Stimulated activated CD4-positive, alpha-beta T cell treated with anti-CD3 and anti-CD28 coated beads, Interleukin-15, amount 100 ng/mL, for 24 hours (primary cell): Measurements from ENCODE around the gene KIF7.
"Not testable (repeated sequence)": the region's sequence is repeated elsewhere in the genome, so short reads cannot be mapped to it uniquely, and the experiment has no call there.

Source experiments
- DNase-seq: peaks from one replicate; pipeline ENCODE4 v3.0.0-alpha.2; 2020

Gene KIF7, protein sequence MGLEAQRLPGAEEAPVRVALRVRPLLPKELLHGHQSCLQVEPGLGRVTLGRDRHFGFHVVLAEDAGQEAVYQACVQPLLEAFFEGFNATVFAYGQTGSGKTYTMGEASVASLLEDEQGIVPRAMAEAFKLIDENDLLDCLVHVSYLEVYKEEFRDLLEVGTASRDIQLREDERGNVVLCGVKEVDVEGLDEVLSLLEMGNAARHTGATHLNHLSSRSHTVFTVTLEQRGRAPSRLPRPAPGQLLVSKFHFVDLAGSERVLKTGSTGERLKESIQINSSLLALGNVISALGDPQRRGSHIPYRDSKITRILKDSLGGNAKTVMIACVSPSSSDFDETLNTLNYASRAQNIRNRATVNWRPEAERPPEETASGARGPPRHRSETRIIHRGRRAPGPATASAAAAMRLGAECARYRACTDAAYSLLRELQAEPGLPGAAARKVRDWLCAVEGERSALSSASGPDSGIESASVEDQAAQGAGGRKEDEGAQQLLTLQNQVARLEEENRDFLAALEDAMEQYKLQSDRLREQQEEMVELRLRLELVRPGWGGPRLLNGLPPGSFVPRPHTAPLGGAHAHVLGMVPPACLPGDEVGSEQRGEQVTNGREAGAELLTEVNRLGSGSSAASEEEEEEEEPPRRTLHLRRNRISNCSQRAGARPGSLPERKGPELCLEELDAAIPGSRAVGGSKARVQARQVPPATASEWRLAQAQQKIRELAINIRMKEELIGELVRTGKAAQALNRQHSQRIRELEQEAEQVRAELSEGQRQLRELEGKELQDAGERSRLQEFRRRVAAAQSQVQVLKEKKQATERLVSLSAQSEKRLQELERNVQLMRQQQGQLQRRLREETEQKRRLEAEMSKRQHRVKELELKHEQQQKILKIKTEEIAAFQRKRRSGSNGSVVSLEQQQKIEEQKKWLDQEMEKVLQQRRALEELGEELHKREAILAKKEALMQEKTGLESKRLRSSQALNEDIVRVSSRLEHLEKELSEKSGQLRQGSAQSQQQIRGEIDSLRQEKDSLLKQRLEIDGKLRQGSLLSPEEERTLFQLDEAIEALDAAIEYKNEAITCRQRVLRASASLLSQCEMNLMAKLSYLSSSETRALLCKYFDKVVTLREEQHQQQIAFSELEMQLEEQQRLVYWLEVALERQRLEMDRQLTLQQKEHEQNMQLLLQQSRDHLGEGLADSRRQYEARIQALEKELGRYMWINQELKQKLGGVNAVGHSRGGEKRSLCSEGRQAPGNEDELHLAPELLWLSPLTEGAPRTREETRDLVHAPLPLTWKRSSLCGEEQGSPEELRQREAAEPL (N-terminal part only)

DNA sequence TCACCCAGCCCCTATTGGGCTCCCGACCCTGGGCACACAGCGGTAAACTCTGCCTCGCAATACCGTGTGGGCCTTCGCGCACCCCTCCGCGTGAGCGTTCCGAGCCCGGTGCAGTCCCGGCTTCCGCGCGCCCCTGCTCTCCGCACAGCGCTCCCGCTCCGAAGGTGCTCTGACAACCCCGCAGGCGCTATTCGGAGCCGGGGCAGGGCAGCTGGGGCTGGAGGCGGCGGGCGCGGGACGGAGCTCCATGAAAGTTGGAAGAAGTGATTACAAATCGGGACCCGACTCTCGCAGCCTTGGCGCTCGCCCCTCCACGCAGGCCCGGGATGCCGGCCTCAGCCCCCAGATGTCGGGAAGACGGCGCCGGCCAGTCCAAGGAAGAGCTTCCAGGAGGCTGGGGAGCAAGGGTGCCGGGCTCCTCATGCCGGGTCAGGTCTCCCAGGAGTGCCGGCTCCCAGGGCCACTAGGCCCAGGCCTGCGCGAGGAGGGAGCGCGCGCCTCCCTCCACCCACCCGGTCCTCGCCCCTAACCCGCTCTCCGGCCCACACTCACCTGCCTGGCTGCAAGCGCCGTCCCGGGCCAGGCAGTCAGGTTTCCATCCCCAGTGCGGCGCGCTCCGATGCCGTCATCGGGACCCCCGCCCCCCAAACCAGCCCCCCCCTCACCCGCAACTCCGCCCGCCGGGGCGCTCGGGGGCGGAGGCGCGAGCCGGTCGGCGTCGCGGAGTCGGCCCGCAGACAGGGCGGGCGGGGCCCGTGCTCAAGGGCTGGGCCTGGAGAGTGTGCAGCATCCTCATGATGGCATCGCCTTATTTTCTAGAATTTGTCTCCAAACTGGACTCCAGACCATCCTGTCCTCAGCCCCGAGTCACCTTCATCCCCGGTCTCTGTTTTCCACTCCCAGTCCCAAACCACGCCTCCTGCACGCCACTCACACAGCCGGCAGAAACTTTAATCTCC lies at the start of gene KIF7:
KIF7 (minus strand) TSS at position 621 of the 959 bp plus-strand sequence. CDS start 2,537 bp downstream, outside the sequence.
- DNase-seq: peak; percentile 45

DNA sequence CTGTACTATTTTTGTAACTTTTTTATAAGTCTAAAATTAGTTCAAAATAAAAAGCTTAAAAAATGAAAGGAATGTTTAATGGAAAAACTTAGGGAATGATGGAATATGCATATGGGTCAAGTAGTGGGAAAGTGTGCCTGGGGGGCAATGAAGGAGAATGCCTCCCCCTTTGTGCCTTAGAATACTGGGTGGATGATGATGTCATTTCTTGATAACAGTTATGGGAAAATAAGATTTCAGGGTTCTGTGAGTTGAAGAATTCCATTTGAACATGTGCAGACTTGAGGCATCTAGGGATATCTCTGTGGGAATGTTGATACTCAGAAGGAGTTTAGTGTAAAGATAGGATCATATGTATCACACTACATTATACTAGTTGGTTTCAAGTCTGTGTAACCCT lies 49.1 kb upstream of the KIF7 start:
- no peak for DNase-seq

DNA sequence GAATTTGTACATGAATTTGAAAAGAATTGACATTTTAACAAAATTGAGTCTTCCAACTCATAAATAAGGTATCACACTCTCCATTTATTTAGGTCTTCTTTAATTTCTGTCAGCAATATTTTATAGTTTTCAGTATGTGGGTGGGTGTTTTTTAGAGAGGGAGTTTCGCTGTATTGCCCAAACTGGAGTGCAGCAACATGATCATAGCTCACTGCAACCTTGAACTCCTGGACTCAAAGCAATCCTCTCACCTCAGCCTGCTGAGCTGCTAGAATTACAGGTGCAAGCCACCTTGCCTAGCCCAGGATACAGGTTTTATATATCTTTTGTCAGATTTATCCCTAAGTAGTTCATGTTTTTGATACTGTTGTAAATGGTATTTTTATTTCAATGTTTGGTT lies 39.9 kb upstream of the KIF7 start:
- no peak for DNase-seq

DNA sequence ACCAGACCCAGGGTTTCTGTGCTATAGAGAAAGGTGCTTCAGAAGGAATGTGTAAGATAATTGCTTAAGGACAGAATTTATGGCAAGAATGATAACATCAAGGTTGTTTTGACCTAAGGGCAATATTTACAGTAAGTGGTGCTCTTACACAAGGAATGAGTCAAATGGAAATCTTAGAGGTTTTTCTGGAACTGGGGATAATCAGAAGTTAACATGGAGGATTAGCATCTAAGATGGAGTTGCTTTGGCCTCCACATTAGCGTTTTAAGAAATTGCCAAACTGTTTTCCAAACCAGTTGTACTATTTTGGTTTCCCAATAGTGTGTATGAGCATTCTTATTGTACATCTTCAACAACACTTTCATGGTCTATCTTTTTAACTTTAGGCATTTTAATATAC lies 38.4 kb upstream of the KIF7 start:
- DNase-seq: no peak

DNA sequence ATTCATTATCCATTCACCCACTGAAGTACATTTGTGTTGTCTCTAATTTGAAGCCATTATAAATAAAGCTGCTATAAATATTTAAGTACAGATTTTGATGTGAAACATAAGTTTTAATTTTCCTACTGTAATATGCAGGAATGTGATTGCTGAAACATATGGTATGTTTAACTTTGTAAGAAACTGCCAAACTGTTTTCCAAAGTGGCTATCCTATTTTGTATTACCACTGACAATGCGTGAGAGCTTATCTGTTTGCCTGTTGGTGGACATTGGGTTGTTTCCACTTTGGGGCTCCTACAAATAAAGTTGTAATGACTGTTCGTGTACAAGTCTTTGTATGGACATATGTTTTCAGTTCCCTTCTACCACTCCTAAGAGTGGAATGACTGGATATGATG lies 37.8 kb upstream of the KIF7 start:
- no peak for DNase-seq

DNA sequence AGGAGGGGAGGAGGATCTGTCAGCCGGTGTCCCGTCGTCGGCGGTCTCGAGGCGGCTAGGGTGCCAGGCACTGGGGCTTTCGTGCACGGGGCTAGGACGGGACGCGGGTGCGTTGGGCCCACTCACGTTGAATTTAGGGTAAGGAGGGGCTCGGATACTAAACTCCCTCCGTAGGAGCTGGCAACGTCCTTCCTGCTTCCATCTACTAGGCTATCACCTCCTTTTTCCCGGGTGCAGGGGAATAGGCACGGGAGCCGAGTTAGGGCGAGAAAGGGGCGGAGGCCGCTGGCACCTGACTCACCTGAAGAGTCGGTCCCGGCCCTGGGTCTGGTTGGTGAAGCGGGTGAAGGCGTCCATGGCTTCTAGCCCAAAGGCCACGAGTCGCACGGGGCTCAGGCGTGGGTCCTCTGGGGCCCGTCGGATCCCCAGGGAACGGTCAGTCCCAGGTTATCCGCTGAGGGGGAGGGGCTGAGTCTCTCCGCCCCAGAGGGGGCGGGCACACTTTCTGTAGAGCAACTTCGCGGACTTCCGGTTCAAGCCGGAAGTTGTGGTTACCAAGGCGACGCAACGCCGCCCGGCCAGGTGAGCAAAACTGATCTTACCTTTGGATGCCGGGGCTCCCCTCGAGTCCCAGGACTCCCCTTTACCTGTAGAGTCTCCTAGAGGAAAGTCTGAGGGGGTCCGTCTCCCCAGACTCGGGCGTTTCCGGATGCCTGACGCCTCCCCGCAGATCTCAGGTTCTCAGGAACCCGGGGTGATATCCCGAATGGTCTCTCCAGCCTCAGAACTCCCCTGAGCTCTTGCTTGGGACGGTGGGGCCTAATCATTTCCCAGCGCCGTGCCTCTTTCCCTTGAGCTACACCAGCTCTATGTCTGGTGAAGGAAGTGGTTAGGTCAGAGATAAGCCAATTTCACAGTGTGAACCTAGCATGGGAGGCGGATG lies 35.3 kb upstream of the KIF7 start, which contains the start of the genes PEX11A and WDR93:
PEX11A (minus strand) TSS at position 479 of the 943 bp plus-strand sequence; CDS start at position 357, 122 bp downstream.
WDR93 (plus strand) TSS at position 536 of the 943 bp plus-strand sequence. CDS start 10,936 bp downstream, outside the sequence.
- peak; percentile 87 for DNase-seq

DNA sequence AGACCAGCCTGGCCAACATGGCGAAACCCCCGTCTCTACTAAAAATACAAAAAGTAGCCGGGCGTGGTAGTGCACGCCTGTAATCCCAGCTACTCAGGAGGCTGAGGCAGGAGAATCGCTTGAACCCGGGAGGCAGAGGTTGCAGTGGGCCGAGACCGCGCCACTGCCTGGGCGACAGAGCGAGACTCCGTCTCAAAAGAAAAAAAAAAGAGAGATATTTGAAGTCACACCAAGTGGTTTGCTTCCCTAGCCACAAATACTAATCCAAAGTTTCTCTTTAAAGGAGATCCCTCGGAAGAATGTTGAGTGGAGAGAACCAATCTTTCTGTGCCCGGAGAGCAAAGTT lies 34.6 kb upstream of the KIF7 start:
- not testable (repeated sequence) for DNase-seq

DNA sequence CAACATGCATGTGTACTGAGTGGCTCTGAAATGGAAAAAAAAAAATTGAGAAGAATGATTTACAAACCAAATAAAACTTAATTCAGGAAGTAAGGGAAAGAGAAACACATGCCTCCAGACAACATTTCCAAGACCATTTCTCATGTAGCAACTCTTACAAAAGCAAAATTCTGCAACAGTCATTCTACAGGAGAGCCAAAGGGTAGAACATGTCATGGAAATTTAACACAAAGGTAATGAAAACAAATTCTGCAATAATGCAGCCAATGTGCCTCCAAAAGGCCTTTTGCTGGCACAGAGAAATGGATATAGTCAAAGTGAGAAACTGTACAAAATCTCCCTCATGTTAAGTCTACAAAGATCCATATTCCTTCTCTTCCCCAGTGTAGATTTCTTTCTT lies 31.3 kb upstream of the KIF7 start:
- no peak for DNase-seq

DNA sequence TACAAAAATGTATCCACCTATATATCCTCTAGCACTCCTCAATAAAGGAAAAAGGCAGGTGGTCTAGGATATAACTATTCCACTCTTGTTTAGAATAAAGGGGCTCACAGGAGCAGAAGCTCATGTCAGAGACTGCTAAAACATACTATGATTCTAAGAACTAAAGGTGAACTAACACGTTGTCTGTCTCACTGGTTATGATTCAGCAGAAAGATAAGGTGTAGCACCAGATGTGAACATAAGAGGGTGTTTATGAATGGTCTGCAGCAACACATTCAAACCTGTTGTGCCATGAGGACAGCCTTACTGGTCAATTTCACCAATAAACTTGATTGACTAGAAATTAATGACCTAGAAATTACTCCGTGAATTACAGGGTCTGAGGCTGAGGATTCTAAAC lies 30.7 kb upstream of the KIF7 start:
- no peak for DNase-seq

DNA sequence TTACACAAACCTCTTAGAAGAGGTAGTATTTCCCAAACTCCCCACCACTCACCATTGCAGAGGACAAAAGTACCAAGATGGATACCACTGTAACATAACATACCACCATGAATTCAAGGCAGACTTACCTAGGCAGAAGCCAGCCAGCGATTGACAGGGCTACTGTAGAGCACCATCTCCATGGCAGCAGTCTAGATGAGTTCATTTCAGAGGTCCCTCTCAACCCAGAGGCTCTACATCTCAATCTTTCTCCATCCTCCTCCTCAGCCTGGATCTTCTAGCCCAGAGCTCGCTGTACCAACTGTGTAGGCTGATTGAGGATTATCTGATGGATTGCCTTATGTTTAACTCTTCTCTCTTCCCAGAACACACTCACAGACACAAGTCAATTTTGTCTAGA lies 25.9 kb upstream of the KIF7 start:
- no peak for DNase-seq

DNA sequence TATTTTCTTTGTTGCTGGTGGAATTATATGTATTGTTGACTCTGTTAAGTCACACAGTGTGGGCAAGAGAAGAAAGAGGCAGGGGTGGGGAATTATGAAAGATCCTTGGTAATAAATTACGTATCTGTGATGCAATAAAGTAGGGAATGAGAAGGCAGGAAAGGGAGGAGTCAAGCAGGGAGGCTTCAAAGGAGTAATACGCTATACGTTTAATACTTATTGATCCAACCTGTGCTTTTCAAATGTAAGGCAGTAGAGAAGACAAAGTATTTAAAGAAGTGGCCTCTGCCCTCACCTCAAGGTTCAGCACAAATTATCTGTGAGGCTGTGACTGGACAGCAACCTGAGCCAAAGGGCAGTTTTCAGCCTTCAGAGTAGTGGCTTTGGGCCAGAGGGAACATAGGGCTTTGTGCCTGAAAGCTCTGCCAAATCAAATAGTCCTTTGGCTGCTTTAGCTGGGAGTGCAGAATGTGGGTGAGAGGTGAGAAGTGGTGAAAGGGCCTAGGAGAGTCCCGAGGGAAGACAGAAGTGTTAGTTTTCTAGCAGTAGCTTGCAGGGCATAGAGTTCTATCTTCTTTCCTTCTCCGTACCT lies 25.1 kb upstream of the KIF7 start:
- DNase-seq: no peak

DNA sequence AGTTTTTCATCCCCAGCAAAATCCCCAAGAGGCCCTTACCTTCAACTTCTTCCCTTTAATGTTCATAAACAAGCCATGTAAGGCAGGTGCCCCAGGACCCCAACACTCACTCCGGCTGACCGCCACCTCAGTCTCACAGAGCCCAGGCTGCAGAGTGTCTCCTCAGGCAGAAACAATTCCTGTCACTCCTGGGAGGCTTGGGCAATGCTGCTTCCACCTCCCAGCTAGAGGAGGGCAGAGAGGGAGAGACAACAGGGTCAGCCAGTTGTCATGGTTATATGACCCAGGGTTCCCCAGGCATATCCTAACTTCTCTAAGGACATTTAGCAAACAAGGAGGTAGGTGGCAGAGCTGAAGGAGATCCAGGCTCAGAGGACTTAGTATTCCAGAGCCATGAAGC lies 23.9 kb upstream of the KIF7 start, which contains the start of gene PLIN1:
PLIN1 (minus strand) TSS at position 156 of the 400 bp plus-strand sequence. CDS start 1,878 bp downstream, outside the sequence.
- no peak for DNase-seq

DNA sequence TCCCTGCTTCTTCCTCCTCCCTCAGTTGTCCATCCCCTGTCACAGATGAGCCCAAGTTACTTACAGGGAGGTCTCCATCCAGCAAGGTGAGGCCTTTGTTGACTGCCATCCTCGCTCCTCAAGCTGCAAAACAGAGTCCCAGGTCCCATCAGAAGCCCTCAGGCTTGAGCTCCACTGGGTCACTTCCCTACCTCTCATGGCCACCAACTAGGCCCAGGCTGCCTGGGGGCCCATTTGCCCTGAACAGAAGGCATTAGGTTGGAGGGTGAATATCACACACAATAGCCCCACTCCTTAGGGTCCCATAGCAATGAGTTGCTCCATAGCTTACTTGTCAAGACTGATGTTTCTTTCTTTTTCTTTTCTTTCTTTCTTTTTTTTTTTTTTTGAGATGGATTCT lies 22.1 kb upstream of the KIF7 start:
- no peak for DNase-seq

DNA sequence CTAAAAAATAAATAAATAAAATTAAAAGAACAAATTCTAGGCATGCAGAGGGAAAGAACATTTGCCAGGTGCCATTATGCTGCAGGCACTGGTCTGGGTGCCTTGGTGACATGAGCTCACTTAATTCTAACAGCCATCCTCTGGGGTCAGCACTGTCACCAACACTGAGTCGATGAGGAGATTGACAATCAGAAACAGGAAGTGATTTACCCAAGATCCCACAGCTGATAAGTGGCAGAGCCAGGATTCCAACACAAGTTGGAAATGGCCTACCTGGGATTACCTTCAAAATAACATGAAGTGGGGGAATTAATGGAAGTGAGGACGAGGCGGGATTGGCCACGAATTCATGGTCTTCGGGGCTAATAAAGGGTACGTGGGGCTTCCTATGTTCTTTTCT lies 20.3 kb upstream of the KIF7 start:
- no peak for DNase-seq

DNA sequence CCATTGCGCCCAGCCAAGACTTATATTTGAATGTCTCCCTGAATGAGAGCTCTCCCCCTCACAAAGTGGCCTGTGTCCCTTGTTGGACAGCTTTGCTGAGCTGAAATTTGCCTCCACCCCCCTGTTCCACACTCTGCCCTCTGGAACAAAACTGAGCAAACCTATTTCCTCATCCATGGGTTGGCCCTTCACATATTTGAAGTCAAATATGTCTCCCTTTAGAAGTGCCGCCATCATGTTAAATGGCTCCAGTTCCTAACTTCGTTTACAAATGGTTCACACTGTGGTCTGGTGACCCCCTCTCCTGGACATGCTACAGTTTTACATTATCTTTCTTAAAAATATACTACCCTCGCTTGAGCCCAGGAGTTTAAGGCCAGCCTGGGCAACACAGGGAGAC lies 19.3 kb upstream of the KIF7 start:
- DNase-seq: no peak

DNA sequence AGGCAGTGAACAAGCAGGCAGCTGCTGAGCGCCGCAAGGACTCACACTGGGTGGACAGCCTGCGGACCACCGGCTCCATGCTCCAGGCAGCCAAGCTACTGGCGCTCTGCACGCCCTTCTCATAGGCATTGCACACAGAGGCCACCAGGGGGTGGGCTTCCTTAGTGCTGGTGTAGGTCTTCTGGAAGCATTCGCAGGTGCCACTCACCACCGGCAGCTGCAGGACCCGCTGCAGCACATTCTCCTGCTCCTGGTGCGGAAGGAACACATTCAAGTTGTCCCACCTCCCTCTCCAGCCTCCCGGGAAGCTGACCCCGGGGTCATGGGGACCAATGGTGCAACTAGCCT lies 17.9 kb upstream of the KIF7 start:
- peak; percentile 40 for DNase-seq

DNA sequence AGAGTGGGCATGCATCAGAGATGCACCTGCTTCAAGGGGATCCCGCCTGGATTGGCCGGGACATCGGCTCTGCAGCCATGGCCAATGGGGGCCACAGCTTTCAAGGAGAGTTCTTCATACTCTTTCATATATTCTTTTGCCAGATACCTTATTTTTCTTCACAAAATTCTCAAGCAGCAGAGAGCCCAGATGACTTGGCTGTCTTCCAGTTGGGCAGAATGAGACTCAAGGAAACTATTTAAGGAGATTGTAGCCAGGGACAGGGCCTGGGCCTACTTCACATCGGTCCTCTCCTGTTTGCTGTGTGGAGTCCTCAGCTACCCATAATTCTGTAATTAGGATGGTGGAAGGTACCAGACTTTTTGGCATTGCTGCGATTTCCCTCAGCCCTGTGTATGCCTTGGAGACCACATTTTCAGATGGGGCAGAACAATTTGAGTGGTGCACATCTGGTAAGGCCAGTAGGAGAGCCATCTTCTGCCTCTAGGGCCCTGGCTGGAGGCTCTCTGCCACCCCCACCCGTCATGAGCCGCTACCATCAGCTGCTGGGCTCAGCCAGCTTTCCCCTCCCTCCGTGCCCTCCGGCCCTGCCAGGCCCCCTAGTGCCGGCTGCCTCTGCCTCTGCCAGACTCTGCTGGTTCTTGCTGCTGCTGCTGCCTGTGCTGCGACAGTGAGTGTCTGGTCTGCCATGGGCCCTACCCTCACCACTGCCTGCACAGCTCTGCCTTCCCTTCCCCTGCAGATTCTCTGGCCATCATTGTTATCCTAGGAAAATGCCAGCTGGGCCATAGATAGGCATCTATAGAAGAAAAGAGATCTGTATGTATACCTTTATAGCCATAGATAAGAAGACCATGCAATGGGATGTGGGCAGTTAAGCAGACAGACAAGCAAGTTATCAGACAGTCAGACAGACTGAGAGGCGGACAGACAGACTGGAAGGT lies 17.2 kb upstream of the KIF7 start:
- no peak for DNase-seq

DNA sequence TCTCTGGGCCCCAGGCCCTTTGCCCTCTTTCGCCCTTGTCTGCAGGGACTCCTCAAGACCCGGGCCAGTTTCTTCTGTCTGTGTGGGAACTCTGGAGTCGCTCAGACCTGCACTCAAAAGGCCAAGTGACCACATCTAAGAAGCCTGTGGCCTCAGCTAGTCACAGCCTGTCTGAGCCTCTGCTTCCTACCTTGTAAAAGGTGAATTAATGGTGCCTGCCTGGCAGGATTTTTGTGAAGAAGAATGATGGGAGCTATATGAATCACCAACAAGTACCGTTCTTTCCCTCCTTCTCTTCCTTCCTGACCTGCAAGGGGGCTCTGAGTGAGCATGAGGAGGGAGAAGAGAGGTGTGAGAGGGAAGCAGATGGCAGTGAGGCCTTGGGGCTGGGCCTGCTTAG lies 16.4 kb upstream of the KIF7 start:
- DNase-seq: no peak
